Glomerular endothelial cell (primary cell): ENCODE data around the gene ANK3. TPM values are rescaled to one million over a fixed set of nuclear protein-coding genes. Genes with fewer than 3 reads are reported as not detected.
"Not testable (repeated sequence)": the region's sequence is repeated elsewhere in the genome, so short reads cannot be mapped to it uniquely, and the experiment has no call there.

Source experiments
- DNase-seq: peaks from one replicate; pipeline ENCODE4 v3.0.0-alpha.2; 2011; ENCODE audit warnings: low read depth, low spot score; ENCODE audit errors: extremely low read depth
- total RNA-seq: library from RNA; depleted of rRNA; stranded (reverse); fragments of >200 nt; gene quantifications from 2 replicates; pipeline ENCODE4 v1.2.3, GENCODE V29; 2015

Gene ANK3
- total RNA-seq, 1 donor from 2014 or later: 7.9 TPM

DNA sequence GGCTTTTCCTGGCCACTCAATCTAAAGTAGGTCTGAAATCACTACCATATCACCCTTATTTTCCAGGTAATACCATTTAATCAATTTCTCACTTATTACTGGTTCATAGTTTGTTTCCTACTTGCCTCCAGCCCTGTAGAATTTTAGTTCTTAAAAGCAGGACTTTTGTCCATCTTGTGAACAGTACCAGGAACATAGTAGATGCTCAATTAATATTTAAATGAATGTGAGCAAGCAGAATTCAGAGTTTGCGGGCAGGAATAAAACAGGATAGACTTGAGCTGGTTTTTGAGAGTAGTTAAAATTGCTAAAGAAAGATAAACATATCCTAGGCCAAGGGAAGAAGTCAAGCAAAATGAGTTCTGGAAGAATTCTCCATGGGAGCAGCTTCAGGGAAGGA is 77.9 kb downstream of the ANK3 start:
- no peak for DNase-seq

- DNase-seq: no peak
Observed at GRCh38 chr10:60310740-60311139, 78.9 kb downstream of the ANK3 start.

DNA sequence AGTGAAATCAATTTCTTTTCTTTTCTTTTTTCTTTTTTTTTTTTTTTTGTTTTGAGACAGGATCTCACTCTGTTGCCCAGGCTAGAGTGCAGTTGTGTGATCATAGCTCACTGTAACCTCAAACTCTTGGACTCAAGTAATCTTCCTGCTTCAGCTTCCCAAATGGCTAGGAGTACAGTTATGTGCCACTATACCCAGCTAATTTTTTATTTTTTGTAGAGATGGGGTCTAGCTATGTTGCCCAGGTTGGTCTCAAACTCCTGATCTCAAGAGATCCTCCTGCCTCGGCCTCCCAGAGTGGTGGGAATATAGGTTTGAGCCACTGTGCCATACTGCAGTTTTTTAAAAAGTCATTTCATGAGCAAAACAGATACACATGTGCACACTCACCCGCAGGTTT is 79.8 kb downstream of the ANK3 start:
- DNase-seq: no peak

- DNase-seq: no peak
Observed at GRCh38 chr10:60309371-60309770, 80.3 kb downstream of the ANK3 start.

DNA sequence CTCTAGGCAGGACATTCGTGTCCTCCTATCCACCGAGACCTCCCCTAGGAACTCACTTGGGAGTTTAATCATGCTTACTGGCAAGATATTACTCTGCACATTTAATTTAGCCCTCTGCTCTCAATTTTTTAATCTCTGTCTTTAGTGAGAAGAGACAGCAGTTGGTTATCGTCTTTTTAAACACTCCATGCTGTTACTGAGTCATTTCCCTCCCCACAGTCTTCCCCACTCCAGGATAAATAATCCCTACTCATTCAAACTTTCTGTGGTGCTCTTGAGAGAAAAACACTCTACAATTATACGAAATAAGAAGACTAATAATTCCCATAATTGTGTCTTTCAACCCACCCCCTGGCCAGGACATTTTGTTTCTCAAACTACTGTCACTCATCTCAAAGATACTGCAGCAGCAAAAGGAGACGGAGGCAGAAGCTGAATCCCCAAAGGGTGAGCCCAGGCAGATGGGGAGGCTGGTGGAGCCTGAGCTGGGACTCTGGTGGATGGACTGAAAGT is 84.2 kb downstream of the ANK3 start:
- DNase-seq: no peak

DNA sequence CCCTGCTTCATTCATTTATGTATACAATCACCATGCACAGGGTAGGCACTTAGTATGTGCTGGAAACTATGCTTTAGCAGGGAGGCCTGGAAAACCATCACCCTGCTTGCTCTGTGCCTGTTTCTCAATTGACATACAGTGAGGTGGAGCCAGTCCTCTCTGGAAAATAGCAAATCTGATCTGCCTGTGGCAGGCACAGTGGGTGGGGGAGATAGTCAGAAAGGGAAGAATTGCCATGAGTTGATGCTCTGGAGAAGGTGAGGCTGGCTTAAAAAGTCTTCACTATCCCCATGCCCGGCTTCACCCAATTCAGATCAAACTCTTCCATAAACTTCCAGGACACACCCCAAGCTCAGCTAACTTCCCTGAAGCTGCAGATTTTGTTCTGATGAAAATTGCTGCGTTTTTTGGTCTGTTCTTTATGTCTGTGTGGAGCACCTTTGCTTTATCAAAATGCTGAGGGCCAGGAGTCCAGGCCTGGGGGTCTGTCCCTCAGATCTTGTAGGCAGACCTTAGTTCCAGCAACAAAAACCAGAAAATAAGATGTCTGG is 84.8 kb downstream of the ANK3 start:
- no peak for DNase-seq

- no peak for DNase-seq
Observed at GRCh38 chr10:60303778-60304177, 85.9 kb downstream of the ANK3 start.

GRCh38 chr10:60299961-60300883 is 89.5 kb downstream of the ANK3 start:
- DNase-seq: no peak

GRCh38 chr10:60299390-60299778 is 90.3 kb downstream of the ANK3 start:
- no peak for DNase-seq

DNA sequence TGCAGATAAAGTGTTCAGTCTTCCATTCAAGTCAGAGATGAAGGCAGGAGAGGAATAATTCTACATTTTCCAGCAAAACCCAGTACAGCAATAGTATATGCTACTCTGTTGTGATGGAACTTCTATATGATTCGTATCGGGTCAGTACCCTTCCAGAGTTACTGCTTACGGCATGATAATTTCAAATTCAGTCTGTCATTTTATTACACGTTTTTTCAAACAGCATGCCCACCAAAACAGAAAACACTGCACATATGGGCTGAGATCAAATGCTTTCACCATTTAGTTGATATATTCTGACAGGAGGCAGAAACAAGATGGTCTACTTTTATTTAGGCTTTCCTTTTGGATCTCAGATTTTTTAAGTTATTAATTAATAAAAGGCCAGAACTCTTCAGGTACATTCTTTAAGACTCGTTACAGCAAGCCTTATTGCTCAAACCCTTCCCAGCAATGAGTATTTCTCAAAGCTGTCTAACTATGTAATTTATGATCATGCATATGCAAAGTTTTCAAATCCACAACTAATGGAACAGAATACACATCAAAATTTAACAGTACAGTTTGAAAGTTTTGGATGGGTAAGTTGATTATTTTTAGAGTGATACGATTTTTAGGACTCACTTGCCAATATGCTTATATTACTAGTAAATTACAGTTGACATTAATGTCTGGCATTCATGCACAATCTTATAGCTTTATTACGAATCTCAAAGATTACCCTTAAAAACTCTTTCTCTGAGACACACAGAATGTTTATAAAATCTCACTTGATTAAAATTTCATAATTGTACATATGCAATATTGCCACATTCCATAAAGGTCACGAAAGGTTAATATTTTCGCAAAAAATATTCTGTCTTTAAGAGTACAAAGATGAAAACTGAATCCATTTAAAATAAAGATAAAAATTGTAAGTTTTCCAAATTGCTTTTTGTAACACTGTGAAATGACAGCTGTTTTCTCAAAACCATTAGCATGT is 91.0 kb downstream of the ANK3 start:
- DNase-seq: no peak

GRCh38 chr10:60296073-60296472 is 93.6 kb downstream of the ANK3 start:
- no peak for DNase-seq

GRCh38 chr10:60295028-60295937 is 94.4 kb downstream of the ANK3 start:
- no peak for DNase-seq

- no peak for DNase-seq
Observed at GRCh38 chr10:60293581-60294175, 96.0 kb downstream of the ANK3 start.

DNA sequence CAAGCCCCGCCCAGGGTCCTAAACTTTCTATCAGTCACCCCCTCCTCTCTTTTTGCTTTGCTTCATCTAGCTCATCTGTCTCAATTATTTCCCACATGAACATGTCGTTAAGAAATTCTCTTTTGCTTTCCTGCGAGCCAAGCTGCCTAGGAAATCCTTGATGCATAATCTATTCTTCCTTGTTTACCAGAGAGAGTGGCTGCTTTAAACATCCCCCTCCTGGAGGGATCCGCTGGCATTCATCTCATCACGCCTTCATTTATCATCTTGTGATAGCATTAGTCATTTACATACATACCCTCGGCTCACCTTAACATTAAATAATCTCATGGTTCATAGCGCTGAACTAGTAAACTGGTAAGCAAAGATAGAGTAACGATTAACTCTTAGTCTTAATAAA is 96.7 kb downstream of the ANK3 start:
- DNase-seq: no peak

- not testable (repeated sequence) for DNase-seq
Observed at GRCh38 chr10:60292536-60292935, 97.1 kb downstream of the ANK3 start.

DNA sequence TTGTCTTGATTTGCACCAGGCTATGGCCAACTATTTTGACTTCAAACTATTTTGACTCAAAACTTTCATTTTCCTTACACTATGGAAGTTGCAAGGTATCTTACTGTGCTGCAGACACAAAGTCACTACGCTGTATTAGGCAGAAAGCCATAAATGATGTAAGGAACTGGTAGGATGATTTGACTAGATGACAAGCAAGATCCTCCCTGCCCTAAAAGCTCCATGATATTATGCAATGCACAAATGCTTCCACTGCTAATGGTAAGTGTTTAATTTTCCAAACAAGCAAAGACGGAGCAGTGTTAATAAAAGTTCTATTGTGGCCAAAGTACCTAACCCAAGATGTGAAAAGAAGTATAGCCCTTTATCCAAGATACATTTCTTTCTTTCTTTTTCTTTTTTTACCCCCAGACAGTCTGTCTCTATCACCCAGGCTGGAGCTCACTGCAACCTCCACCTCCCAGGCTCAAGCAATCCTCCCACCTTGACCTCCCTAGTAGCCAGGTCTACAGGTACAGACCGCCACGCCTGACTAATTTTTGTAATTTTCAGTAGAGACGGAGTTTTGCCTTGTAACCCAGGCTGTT is 98.2 kb downstream of the ANK3 start:
- DNase-seq: no peak

- DNase-seq: no peak
Observed at GRCh38 chr10:60290558-60290957, 99.1 kb downstream of the ANK3 start.

GRCh38 chr10:60289800-60290199 is 99.9 kb downstream of the ANK3 start:
- DNase-seq: no peak

DNA sequence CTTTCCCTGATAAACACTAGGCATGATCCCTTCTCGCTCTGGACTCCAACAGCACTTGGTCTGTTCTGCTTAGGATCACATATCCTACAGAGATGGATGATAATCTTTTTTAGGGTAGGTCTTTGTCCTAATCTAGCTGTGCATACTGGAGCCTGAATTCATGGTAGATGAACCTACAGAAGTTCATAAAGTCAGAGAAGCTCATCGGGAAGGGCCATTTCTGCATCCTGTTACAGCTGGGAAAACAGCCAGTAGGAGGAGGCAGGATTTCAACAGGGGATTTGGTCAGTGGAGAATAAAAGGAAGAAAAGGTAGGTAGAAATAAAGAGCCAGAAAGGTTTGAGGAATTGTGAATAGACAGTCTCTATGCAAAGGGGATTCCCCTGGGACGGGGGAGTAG is 101.4 kb downstream of the ANK3 start:
- DNase-seq: no peak
